ENCODE data around the gene TBC1D10B. TPM values are rescaled to one million over a fixed set of nuclear protein-coding genes. Genes with fewer than 3 reads are reported as not detected.

Gene TBC1D10B
- total RNA-seq, 3 donors from 2014 or later: 46.4 to 48.8 (median 47.5) TPM

DNA sequence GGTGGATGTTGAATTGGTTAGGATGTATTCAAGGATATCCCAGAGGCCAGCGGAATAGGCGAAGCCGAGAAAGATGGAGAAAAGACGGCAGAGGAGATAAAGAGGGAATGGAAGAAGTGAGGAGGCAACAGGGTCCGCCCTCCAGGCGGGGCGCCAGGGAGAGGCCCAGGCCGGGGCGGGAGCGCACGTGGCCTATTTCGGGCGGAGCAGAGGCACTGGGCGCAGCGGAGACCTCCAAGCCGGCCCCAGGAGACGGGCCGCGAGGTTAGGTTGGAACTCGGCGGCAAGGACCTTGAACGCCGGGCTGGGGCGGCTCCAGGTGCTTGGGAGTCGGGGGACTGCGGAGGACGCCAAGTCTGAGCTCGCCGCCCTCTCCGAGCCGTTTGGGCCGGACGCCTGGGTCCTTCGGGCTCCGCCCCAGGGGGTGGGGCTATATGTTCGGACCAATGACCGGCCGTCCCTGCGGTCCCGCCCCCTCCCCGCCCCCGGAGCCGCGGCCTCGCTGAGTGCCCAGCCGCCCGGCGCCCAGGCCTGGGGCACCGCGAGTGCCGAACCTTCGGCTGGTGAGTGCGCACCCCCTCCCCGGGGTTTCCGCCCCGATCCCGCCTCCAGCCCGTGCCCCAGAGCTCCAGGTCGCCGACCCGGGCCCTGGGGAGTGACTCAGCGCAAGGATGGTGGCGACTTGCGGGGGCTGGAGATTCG, 37.0 kb upstream of the TBC1D10B start, which contains the start of gene ZNF771:
Gene ZNF771, plus strand, starts transcription at position 505 of the 702 bp plus-strand sequence. CDS start 448 bp downstream, outside the sequence.
- no peak for TF ChIP-seq CTCF (IDR thresholded peaks at IDR 0.05)
- Histone ChIP-seq H3K4me3 (peak within 1 kb of the TSS; percentile 29), H3K36me3 (ENCODE audit: low read depth) (no peaks in the 10 kb centered on the region), H3K4me1 (ENCODE audit: low read depth) (peaks cover 3% of the 10 kb centered on the region), H3K9me3 (no peaks in the 10 kb centered on the region)
- peak; percentile 96 to 99 (median 98) for DNase-seq
- intact Hi-C loops (cut with DNase I, micrococcal nuclease): no loop called here
- peak; percentile 97 for ATAC-seq

DNA sequence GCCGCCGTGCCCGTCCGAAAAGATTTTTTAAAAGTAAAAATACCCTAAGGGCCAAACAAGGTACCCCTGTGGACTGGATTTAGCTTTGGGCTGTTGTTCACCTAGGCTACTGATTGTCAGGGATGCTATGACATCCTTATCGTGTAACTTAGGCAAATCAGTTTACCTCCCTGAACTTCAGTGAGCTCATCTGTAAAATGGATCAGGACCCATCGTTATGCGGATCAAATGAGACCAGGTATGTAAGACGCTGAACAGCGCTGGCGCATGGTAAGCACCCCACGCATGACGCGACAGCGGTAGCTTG, 36.5 kb upstream of the TBC1D10B start:
- no peaks in the 10 kb centered on the region for H3K9me3 ChIP-seq
- no peak for TF ChIP-seq CTCF (IDR thresholded peaks at IDR 0.05)
- no peak for ATAC-seq
- no peak overlapping the region for H3K4me3 ChIP-seq
- intact Hi-C loops (cut with DNase I, micrococcal nuclease): no loop called here
- no peak for DNase-seq
- H3K4me1 ChIP-seq (ENCODE audit: low read depth): peaks cover 3% of the 10 kb centered on the region
- H3K36me3 ChIP-seq (ENCODE audit: low read depth): no peaks in the 10 kb centered on the region

DNA sequence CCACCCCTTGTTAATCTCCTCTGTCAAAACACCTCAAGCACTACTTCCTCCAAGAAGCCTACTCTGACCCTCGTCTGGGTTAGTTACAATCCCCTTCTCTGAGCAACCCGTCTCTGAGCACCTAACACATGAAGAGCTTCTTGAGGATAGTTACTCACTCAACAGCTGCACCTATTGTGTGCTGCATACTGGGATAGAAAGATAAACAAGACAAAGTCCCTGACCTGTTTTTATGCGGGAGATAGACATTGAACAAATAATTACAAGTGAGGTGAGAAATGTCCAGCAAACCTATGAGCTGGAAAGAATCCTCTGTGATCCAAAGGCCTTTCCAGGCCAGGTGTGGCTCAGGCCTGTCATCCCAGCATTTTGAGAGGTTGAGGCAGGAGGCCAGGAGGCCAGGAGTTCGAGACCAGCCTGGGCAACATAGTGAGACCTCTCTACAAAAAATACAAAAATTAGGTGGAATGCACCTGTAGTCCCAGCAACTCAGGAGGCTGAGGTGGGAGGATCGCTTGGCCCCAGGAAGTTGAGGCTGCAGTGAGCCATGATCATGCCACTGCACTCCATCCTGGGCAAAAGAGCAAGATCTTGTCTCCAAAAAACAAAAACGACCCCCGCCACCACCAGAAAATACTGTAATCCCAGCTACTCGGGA, 31.6 kb upstream of the TBC1D10B start:
- DNase-seq: no peak
- Histone ChIP-seq H3K36me3 (ENCODE audit: low read depth) (no peaks in the 10 kb centered on the region), H3K4me3 (no peak overlapping the region), H3K4me1 (ENCODE audit: low read depth) (peaks cover 2% of the 10 kb centered on the region), H3K9me3 (no peaks in the 10 kb centered on the region)
- intact Hi-C loops (cut with DNase I, micrococcal nuclease): no loop called here
- ATAC-seq: peak; percentile 12
- TF ChIP-seq CTCF (IDR thresholded peaks at IDR 0.05): no peak

DNA sequence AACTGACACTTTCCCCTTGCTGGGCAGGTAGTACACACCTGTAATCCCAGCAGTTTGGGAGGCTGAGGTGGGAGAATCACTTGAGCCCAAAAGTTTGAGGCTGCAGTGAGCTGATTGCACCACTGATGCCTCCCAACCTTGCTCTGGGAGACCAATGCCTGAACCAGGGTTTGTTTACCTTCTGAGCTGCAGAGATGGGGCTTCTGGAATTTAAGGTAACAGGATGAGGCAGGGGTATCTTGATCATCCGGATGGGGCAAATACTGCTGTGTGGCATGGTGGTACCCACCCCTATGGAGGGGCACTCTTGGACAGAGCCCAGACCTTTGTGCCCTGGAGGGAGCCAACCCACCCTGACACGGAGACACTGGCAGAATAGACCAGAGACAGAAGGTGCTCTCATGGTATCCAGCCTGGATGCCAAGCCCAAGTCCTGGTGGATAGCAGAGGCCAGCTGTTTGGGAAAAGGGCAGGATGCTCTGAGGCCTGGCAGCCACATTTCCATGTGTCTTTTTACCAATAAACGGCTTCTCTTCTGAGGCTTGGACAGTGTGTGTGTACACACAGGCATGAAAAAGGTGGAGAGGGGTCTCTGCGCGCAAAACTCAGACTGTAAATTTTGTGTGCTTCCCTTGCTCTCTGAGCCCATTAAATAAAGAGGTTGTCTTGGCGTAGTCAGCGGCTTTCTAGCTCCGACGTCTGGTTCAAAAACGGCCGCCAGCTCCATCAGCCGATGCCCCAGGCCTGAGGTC, 29.3 kb upstream of the TBC1D10B start:
- ATAC-seq (no peak), DNase-seq (no peak)
- H3K9me3 ChIP-seq: no peaks in the 10 kb centered on the region
- H3K4me1 ChIP-seq (ENCODE audit: low read depth): peaks cover 13% of the 10 kb centered on the region
- no peaks in the 10 kb centered on the region for H3K36me3 ChIP-seq (ENCODE audit: low read depth)
- no peak overlapping the region for H3K4me3 ChIP-seq
- intact Hi-C loops (cut with DNase I, micrococcal nuclease): no loop called here
- TF ChIP-seq CTCF (IDR thresholded peaks at IDR 0.05): no peak

GRCh38 chr16:30398661-30399434, 28.6 kb upstream of the TBC1D10B start:
- H3K4me1 ChIP-seq (ENCODE audit: low read depth): peaks cover 13% of the 10 kb centered on the region
- peak in 1 of 3 donors; percentile 55 for DNase-seq
- H3K4me3 ChIP-seq: no peak overlapping the region
- no peaks in the 10 kb centered on the region for H3K9me3 ChIP-seq
- intact Hi-C loops (cut with DNase I, micrococcal nuclease): no loop called here
- H3K36me3 ChIP-seq (ENCODE audit: low read depth): no peaks in the 10 kb centered on the region
- no peak for TF ChIP-seq CTCF (IDR thresholded peaks at IDR 0.05)
- ATAC-seq: no peak

All from mucosa of descending colon (tissue), 3 donors.